Stomach (tissue), 4 donors: ENCODE measurements around the gene ESYT2.

Experiments used
- CTCF ChIP-seq, 7 experiments: fragments of 450-650 bp in 4 of 7; fragments of 200-600 bp in 3 of 7; sonication (generic) in 3 of 7; IDR thresholded peaks; one replicate each; pipeline ENCODE4 v1.5.1; 2016 to 2019; ENCODE audit warnings: antibody characterized with exemption in 7 of 7, control low read depth in 2 of 7, mild to moderate bottlenecking in 1 of 7
- POLR2A ChIP-seq, 4 donors: fragments of 450-650 bp; IDR thresholded peaks; one replicate each; pipeline ENCODE4 v1.6.1; 2016; ENCODE audit warnings: antibody characterized with exemption in 4 of 4, control low read depth in 2 of 4, mild to moderate bottlenecking in 1 of 4, moderate library complexity in 1 of 4
- POLR2AphosphoS5 ChIP-seq, 3 donors: sonication (generic); formaldehyde crosslinking; IDR thresholded peaks; one replicate each; pipeline ENCODE4 v1.6.1; 2016; ENCODE audit warnings: antibody characterized with exemption in 3 of 3

- no peak for TF ChIP-seq POLR2AphosphoS5 (IDR thresholded peaks at IDR 0.05)
- TF ChIP-seq POLR2A (IDR thresholded peaks at IDR 0.05) = no peak
- no peak for TF ChIP-seq CTCF (IDR thresholded peaks at IDR 0.05)
These were observed 13.0 kb downstream of the ESYT2 start for GRCh38 chr7:158816271-158816670.
